Left hindlimb (tissue), 1 donor: ENCODE results near the gene RERE.
"Not testable (repeated sequence)": the region's sequence is repeated elsewhere in the genome, so short reads cannot be mapped to it uniquely, and the experiment has no call there.

Experiments
- DNase-seq: peaks from one replicate; pipeline ENCODE4 v3.0.0-alpha.2; 2018

RERE gene

GRCh38 chr1:8796812-8797211 is 20.6 kb downstream of the RERE start:
- DNase-seq: no peak

- no peak for DNase-seq
Observed at GRCh38 chr1:8794605-8795004, 22.8 kb downstream of the RERE start.

- DNase-seq: no peak
Observed at GRCh38 chr1:8791819-8792218, 25.6 kb downstream of the RERE start.

DNA sequence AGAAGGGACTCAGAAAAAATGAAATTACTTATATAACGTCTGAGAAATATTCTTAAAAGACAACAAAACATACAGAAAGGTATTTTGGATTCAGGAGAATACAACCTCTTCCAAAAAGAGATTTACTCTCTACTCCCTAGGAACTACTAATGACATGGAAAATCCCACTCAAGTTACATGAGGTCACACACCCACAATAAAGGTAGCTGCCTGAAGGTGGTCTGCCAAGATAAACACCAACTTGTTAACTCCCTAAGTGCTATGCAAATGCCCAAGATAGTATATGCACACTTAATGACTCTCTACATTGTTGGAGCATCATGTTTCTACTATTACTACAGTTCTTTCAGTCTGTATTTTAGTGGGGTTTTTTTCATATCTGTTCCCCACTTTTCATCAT is 26.5 kb downstream of the RERE start:
- no peak for DNase-seq

GRCh38 chr1:8790478-8790877 is 27.0 kb downstream of the RERE start:
- no peak for DNase-seq

DNA sequence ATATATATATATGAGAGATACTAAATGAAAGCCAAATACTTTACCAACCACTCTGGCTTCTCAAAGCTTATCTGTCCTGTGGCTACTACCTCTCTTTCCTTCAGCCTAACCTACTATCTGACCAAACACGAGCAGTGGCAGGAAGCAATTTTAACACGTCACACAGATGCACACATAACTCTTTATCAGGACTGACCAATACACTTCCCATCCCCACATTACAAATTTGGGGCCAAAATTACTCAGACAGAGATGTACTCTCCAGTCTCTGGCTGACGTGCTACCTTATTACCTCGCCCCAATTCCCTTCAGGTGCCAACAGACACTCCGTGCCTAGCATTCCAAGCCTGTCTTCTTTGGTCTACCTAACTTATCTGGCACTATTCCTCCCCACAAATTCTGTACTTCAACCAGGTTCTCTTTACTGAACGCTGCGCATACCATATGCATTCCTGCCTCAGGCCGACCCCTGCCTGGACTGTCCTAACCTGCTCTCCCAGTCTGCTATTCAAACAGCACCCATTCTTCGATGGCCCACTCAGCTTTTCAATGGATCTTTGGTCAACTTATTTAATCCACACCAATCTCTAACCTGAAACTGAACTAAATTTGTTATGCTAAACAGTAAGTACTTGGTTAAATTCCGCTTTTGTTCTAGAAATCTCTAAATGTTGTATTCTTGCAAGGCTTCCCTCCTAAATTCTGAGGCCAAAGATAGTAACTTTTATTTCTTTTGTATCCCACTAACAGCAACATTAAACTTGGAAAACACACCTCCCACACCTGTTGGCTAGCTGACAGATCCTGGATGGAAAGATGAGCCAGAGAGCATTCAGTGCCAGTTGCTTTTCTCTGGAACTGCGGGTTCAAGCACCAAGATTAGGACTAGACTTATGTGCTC is 27.9 kb downstream of the RERE start:
- DNase-seq: no peak

GRCh38 chr1:8787218-8787617 is 30.2 kb downstream of the RERE start:
- no peak for DNase-seq

DNA sequence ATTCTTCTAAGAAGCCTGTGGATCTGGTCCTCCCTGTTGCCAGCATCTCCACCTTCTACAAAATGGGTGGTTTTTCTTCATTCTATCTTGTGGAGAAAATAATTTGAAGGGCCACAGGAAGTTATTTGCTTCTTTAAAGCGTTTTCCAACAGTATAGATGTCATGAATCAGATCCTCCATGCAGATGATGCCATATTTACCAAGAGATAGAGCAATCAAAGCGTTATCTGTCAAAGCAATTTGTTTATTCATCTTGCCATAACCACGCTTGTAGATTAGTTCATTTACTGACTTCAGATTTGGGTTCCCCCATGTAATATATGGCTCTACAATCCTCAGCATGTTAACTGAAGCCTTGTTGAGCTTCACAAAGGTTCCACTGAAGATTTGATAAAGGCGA is 31.2 kb downstream of the RERE start:
- DNase-seq: not testable (repeated sequence)

GRCh38 chr1:8782955-8783354 is 34.5 kb downstream of the RERE start:
- DNase-seq: no peak

DNA sequence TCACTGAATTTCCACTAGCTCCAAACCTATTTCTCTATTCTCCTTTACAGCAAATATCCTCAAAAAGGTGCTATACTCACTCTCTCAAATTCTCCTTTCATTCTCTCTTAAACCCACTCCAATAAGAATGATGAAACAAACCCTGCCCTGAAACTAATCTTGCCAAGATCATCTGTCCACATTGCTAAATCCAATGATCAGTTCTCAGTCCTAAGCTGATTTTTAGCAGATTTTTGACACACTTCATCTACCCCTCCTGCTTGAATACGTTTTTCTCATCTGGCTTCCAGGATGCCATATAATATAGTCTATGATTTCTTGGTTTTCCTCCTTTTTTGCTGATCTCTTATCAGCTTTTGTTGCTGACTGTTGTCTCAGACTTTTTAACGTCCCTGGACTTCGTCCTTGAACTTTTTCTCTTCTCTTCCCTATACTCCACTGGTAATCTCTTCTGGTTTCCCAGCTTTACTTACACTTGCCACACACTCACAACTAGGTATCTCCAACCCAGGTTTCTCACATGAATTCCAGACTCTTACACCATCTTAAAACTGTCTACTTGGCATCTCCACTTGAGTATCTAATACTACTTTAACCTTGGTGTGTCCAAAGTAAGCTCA is 35.3 kb downstream of the RERE start:
- no peak for DNase-seq

GRCh38 chr1:8780405-8780804 is 37.0 kb downstream of the RERE start:
- DNase-seq: no peak

DNA sequence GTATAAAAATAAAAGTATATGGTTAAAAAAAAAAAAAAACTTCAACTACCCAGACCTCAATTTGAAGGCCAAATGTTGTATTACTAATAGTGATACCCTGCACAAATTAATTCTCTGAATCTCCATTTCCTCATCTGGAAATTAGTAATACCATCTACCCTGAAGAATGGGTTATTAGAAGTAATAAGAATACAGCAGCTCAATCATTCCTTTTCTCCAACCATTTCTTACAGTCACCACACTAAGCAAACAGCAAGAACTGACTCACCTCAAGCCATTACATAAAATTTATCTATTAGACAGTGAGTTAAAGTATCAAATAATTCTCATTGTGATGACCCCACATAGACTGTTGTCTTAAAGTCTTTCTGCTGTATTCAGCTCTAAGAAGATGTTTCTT is 39.6 kb downstream of the RERE start:
- DNase-seq: no peak

- DNase-seq: no peak
Observed at GRCh38 chr1:8776104-8776503, 41.3 kb downstream of the RERE start.

DNA sequence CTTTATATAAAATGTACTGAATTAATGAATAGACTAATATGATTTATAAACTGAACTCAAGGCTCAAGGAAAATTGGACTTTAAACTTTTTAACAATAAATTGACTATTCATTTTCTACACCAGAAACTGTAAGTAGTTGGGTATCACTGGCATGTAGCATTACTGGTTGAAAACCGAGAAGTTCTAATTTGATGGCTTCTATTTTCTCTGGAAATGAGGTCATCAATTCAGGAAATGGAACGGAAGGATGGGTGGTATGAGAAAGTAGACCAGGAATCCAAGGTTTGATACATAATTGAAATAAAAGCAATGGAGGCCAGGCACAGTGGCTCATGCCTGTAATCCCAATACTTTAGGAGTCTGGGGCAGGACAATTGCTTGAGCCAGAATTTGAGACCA is 50.4 kb downstream of the RERE start:
- no peak for DNase-seq

- no peak for DNase-seq
Observed at GRCh38 chr1:8765198-8765597, 52.2 kb downstream of the RERE start.

GRCh38 chr1:8764293-8764937 is 53.0 kb downstream of the RERE start:
- no peak for DNase-seq

GRCh38 chr1:8763888-8764287 is 53.6 kb downstream of the RERE start:
- DNase-seq: no peak

GRCh38 chr1:8754993-8755392 is 62.4 kb downstream of the RERE start:
- no peak for DNase-seq

DNA sequence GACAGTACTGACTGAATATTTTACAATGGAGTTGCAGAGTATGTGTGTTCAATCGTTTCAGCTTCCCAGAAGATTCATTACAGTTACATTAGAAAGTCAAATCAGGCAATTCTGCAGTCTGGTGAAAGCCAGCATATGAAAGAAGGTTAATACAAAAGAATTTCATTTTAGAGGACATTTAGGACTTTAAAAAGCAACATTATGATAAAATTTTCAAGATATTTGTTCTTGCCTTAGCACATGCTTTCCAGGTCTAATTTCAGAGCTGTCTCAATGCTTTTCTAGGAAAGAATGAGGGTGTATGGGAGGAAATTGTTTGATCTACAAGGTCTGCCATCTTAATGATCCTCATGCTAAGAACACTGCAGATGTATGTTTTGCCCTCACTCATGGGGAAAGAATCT is 63.2 kb downstream of the RERE start:
- DNase-seq: no peak

DNA sequence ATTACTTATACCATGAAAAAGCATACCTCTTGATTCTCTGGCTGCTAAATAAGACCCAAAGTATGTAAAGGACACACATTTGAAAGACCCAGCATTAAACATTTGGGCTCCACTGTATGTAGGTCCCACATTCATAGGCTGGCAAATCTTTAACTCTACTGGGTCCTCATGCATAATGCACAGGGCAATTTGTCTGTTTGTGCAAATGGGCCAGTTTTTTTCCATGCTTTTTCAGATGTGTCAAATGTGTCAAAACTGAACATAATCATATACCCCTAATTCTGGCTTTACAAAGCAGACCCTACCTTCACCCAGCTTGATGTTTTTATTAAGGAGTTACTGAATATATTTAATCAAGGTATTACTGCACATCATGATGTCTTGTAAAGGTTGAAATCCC is 63.7 kb downstream of the RERE start:
- no peak for DNase-seq

DNA sequence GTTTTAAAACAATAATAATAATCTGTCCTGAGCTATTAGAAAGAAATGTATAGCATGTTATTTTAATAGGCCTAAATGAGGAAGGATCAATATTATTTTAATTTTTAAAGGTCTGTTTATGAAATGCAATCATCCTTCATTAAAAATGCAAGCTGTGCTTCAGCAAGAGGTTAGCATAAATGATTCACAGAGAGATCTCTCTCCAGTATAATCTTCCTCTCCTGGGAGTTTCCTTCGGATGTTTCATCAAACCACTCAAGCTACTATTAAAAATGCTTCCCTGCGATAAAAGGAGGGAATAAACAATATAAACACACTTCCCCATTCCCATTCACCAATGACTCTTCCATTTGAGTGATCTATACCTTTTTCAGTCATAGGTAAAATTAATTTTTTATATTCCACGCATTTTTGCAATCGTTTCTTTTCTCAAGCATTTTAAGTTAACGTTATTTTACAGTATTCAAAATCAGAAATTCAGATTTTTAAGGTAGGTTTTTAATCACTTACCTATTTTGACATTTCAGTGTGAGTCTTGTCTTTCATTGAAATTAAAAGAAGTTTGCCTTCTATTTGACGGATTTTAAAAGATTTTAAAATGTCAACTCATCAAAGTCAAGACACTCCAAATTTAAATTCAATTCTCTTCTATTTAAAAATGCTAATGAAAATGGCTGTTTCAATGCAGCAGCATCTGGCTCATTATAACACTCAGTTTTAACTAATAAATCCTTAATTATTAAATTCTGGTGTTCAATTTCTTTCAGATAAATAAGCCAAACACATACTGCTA is 64.3 kb downstream of the RERE start:
- no peak for DNase-seq

DNA sequence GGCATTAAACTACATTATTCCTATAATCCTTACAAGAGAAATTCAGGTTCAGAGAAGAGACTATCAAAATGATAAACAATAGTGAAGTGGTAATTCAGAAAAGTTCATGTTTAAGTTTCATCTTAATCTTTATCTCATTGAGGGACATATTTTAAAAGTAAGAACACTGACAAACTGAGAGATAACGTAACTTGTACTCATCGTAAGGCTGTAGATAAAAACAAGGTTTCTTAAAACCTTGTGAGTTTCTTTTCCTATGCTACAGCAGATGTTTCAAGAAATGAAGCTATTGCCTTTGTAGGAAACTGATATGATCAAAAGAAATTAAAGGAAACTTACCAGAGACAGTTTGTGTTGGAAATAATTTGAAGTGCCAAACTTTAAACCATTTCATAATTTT is 65.0 kb downstream of the RERE start:
- no peak for DNase-seq

DNA sequence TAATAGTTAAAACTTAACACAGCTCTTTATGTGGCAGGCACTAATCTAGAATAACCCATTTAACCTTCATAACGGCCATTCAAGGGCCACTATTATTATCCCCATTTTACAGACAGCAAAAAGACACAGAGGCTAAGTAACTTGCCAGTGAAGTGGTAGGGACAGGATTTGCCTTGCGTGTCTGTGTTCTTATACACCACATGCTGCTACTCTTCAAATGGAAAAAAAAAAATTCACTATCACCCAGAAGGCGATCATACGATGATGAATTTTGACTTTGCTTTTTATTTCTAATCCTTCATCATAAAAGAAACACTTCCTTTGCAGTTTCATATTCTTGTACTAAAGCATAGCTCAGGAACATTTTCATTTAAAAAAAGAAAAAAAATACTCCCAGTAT is 65.5 kb downstream of the RERE start:
- no peak for DNase-seq
